ENCODE results near the gene TTLL10. TPM values are rescaled to one million over a fixed set of nuclear protein-coding genes. Genes with fewer than 3 reads are reported as not detected.

TTLL10 gene
- total RNA-seq, 1 donor from 2014 or later: 0.78 TPM

- DNase-seq (ENCODE audit: low spot score): peak; percentile 78
Measured at GRCh38 chr1:1157914-1158710, 15.6 kb upstream of the TTLL10 start.

- no peak for DNase-seq (ENCODE audit: low spot score)
Measured at GRCh38 chr1:1160281-1160930, 13.3 kb upstream of the TTLL10 start.

- DNase-seq (ENCODE audit: low spot score): no peak
Measured at GRCh38 chr1:1161078-1161682, 12.5 kb upstream of the TTLL10 start.

GRCh38 chr1:1161683-1162079 is 12.0 kb upstream of the TTLL10 start:
- DNase-seq (ENCODE audit: low spot score): no peak

- DNase-seq (ENCODE audit: low spot score): peak; percentile 87
Measured at GRCh38 chr1:1162597-1163537, 10.8 kb upstream of the TTLL10 start.

- no peak for DNase-seq (ENCODE audit: low spot score)
Measured at GRCh38 chr1:1163538-1164070, 10.1 kb upstream of the TTLL10 start.

- no peak for DNase-seq (ENCODE audit: low spot score)
Measured at GRCh38 chr1:1164361-1164700, 9.3 kb upstream of the TTLL10 start.

- DNase-seq (ENCODE audit: low spot score): peak; percentile 58
Measured at GRCh38 chr1:1164701-1165451, 8.8 kb upstream of the TTLL10 start.

- DNase-seq (ENCODE audit: low spot score): no peak
Measured at GRCh38 chr1:1165485-1165884, 8.2 kb upstream of the TTLL10 start.

GRCh38 chr1:1165900-1166421 is 7.7 kb upstream of the TTLL10 start:
- no peak for DNase-seq (ENCODE audit: low spot score)

GRCh38 chr1:1166642-1167397 is 6.9 kb upstream of the TTLL10 start:
- DNase-seq (ENCODE audit: low spot score): no peak

GRCh38 chr1:1167398-1167821 is 6.3 kb upstream of the TTLL10 start:
- DNase-seq (ENCODE audit: low spot score): no peak

- DNase-seq (ENCODE audit: low spot score): no peak
Measured at GRCh38 chr1:1167841-1168450, 5.7 kb upstream of the TTLL10 start.

GRCh38 chr1:1168451-1169411 is 4.9 kb upstream of the TTLL10 start:
- DNase-seq (ENCODE audit: low spot score): no peak

GRCh38 chr1:1169429-1170214 is 4.1 kb upstream of the TTLL10 start:
- no peak for DNase-seq (ENCODE audit: low spot score)

GRCh38 chr1:1170215-1171091 is 3.2 kb upstream of the TTLL10 start:
- no peak for DNase-seq (ENCODE audit: low spot score)
